CD14-positive monocyte (primary cell): ENCODE results near the gene GPLD1. TPM values are rescaled to one million over a fixed set of nuclear protein-coding genes. Genes with fewer than 3 reads are reported as not detected.
"Not testable (repeated sequence)": the region's sequence is repeated elsewhere in the genome, so short reads cannot be mapped to it uniquely, and the experiment has no call there.

Experiments used
- DNase-seq, 3 donors: peaks; one replicate each; pipeline ENCODE4 v3.0.0-alpha.2; 2011 to 2022
- H2AFZ ChIP-seq: 2 replicates; pipeline ENCODE4 v1.6.0; 2012; ENCODE audit warnings: mild to moderate bottlenecking, low read depth, low read length, inconsistent platforms; ENCODE audit not compliant: insufficient read depth, poor library complexity, severe bottlenecking
- H3K27ac ChIP-seq, 2 donors: 1 replicate in 1 of 2; 2 replicates in 1 of 2; pipeline ENCODE4 v1.5.1; 2012 to 2013; ENCODE audit warnings: low read length in 2 of 2, control low read depth in 1 of 2, inconsistent platforms in 1 of 2, low read depth in 1 of 2, mild to moderate bottlenecking in 1 of 2
- H3K27me3 ChIP-seq, 2 donors: one replicate each; pipeline versions ENCODE4 v1.6.0 to v1.6.1; 2011 to 2013; ENCODE audit warnings: low read length in 2 of 2; ENCODE audit not compliant: control insufficient read depth in 2 of 2, insufficient read depth in 2 of 2
- H3K36me3 ChIP-seq, 2 donors: replicated peaks in 1 of 2; 1 replicate in 1 of 2; 2 replicates in 1 of 2; pipeline versions ENCODE4 v1.5.1 to v1.6.1; 2012 to 2013; ENCODE audit warnings: low read length in 2 of 2, control low read depth in 1 of 2, inconsistent platforms in 1 of 2, mild to moderate bottlenecking in 1 of 2; ENCODE audit not compliant: insufficient read depth in 2 of 2, control insufficient read depth in 1 of 2
- H3K4me1 ChIP-seq, 2 donors: 1 replicate in 1 of 2; 2 replicates in 1 of 2; pipeline versions ENCODE4 v1.5.1 to v1.6.1; 2012 to 2013; ENCODE audit warnings: low read length in 2 of 2, control low read depth in 1 of 2, inconsistent platforms in 1 of 2, mild to moderate bottlenecking in 1 of 2, moderate library complexity in 1 of 2; ENCODE audit not compliant: insufficient read depth in 2 of 2, control insufficient read depth in 1 of 2
- H3K4me2 ChIP-seq: replicated peaks from 2 replicates; pipeline ENCODE3; 2012; ENCODE audit warnings: low read length, moderate library complexity, mild to moderate bottlenecking; ENCODE audit not compliant: poor library complexity, severe bottlenecking; ENCODE audit errors: extremely low read depth
- H3K4me3 ChIP-seq, 3 experiments: fragments of 200-600 bp in 1 of 3; sonication (generic) in 1 of 3; replicated peaks in 1 of 3; 1 replicate in 2 of 3; 2 replicates in 1 of 3; pipeline ENCODE4 v1.5.1; 2011 to 2013; ENCODE audit warnings: low read length in 3 of 3, mild to moderate bottlenecking in 3 of 3, control low read depth in 2 of 3, low read depth in 2 of 3, inconsistent platforms in 1 of 3, moderate library complexity in 1 of 3
- H3K79me2 ChIP-seq: 2 replicates; pipeline ENCODE4 v1.6.0; 2012; ENCODE audit warnings: mild to moderate bottlenecking, control low read depth, inconsistent platforms, low read length, moderate library complexity; ENCODE audit not compliant: insufficient read depth
- H3K9ac ChIP-seq: 2 replicates; pipeline ENCODE4 v1.6.0; 2017; ENCODE audit warnings: low read length, mild to moderate bottlenecking; ENCODE audit not compliant: insufficient read depth, poor library complexity, severe bottlenecking
- H3K9me3 ChIP-seq, 2 donors: replicated peaks in 1 of 2; 1 replicate in 1 of 2; 2 replicates in 1 of 2; pipeline versions ENCODE4 v1.5.1 to v1.6.1; 2012 to 2013; ENCODE audit warnings: low read length in 2 of 2, control low read depth in 1 of 2; ENCODE audit not compliant: control insufficient read depth in 1 of 2, insufficient read depth in 1 of 2
- H4K20me1 ChIP-seq: 2 replicates; pipeline ENCODE4 v1.6.0; 2012; ENCODE audit warnings: mild to moderate bottlenecking, low read length, control low read depth, moderate library complexity; ENCODE audit not compliant: insufficient read depth
- H3K27ac Mint-ChIP-seq, 7 donors: one replicate each; pipeline ENCODE4 v1.8.0; 2020; ENCODE audit warnings: mild to moderate bottlenecking in 7 of 7, mixed read lengths in 7 of 7, moderate library complexity in 6 of 7, inconsistent platforms in 2 of 7
- H3K27me3 Mint-ChIP-seq, 3 donors: one replicate each; pipeline ENCODE4 v1.8.0; 2021 to 2022; ENCODE audit warnings: low read depth in 3 of 3, mild to moderate bottlenecking in 3 of 3, mixed read lengths in 3 of 3, moderate library complexity in 3 of 3, inconsistent platforms in 1 of 3
- H3K36me3 Mint-ChIP-seq, 2 donors: one replicate each; pipeline ENCODE4 v1.8.0; 2020; ENCODE audit warnings: mixed read lengths in 2 of 2, inconsistent platforms in 1 of 2, mild to moderate bottlenecking in 1 of 2
- H3K4me1 Mint-ChIP-seq: one replicate; pipeline ENCODE4 v1.8.0; 2020; ENCODE audit warnings: mild to moderate bottlenecking, mixed read lengths
- H3K4me3 Mint-ChIP-seq, 2 donors: one replicate each; pipeline ENCODE4 v1.8.0; 2020; ENCODE audit warnings: mild to moderate bottlenecking in 2 of 2, mixed read lengths in 2 of 2, moderate library complexity in 1 of 2
- H3K9me3 Mint-ChIP-seq, 7 donors: one replicate each; pipeline ENCODE4 v1.8.0; 2020 to 2022; ENCODE audit warnings: mixed read lengths in 7 of 7, mild to moderate bottlenecking in 6 of 7, moderate library complexity in 6 of 7, inconsistent platforms in 2 of 7
- CTCF ChIP-seq: fragments of 200-600 bp; IDR thresholded peaks from one replicate; pipeline ENCODE4 v1.8.0; 2022; ENCODE audit warnings: antibody characterized with exemption, mild to moderate bottlenecking
- WGBS: methylation state at CpG from one replicate; pipeline ENCODE4 v1.1.5; 2013; ENCODE audit warnings: missing lambda C conversion rate; ENCODE audit not compliant: insufficient coverage; 5-methylcytosine and 5-hydroxymethylcytosine counted together
- intact Hi-C, 2 donors: fragments of 100-400 bp; cut with micrococcal nuclease; formaldehyde crosslinking; loops; one replicate each; pipeline versions ENCODE4 v1.15.0 to v1.15.1; 2023
- polyA plus RNA-seq, 3 donors: library from polyadenylated mRNA; depleted of rRNA in 1 of 3; unstranded in 2 of 3; stranded (reverse) in 1 of 3; fragments of 300-500 nt in 2 of 3; fragments of >200 nt in 1 of 3; fragmentation: Illumina TruSeq in 2 of 3; gene quantifications; 1 replicate in 2 of 3; 2 replicates in 1 of 3; pipeline ENCODE4 v1.2.3, GENCODE V29; 2012 to 2021

Gene GPLD1
- polyA plus RNA-seq, 3 donors = not detected

- H3K36me3 ChIP-seq, intact Hi-C loops, H3K4me1 Mint-ChIP-seq, DNase-seq, H3K27ac ChIP-seq, H3K27me3 Mint-ChIP-seq, H3K36me3 Mint-ChIP-seq, H3K9me3 Mint-ChIP-seq, H3K27me3 ChIP-seq, H3K9me3 ChIP-seq, H3K9ac ChIP-seq, H3K4me2 ChIP-seq, H3K4me3 ChIP-seq, H2AFZ ChIP-seq, H3K79me2 ChIP-seq, H4K20me1 ChIP-seq, H3K4me1 ChIP-seq, H3K4me3 Mint-ChIP-seq, H3K27ac Mint-ChIP-seq: not testable (repeated sequence)
- WGBS = no CpG with 5 or more reads among the region's 9 CpGs
Observed at GRCh38 chr6:24382891-24383494, 106.4 kb downstream of the GPLD1 start.

GRCh38 chr6:24382220-24382540 lies 107.2 kb downstream of the GPLD1 start:
- H3K27me3 ChIP-seq = no peaks in the 10 kb centered on the region
- no peaks in the 10 kb centered on the region for H3K79me2 ChIP-seq
- intact Hi-C loops = no loop called here
- H4K20me1 ChIP-seq = no peaks in the 10 kb centered on the region
- Mint-ChIP-seq H3K4me1 (no peaks in the 10 kb centered on the region), H3K36me3 (no peaks in the 10 kb centered on the region), H3K27ac (no peak overlapping the region), H3K4me3 (no peak overlapping the region), H3K27me3 (peaks cover 2 to 6% (median 6%) of the 10 kb centered on the region in 3 donors), H3K9me3 (peaks cover 0 to 3% (median 2%) of the 10 kb centered on the region in 7 donors)
- H3K4me3 ChIP-seq = no peak overlapping the region
- H2AFZ ChIP-seq = no peak overlapping the region
- no peaks in the 10 kb centered on the region for H3K36me3 ChIP-seq
- H3K9ac ChIP-seq = no peak overlapping the region
- no peak overlapping the region for H3K4me2 ChIP-seq
- no peaks in the 10 kb centered on the region for H3K9me3 ChIP-seq
- H3K4me1 ChIP-seq = no peaks in the 10 kb centered on the region
- no peak overlapping the region for H3K27ac ChIP-seq
- TF ChIP-seq CTCF = no peak
- no CpG with 5 or more reads among the region's 1 CpG for WGBS
- DNase-seq = no peak
